ENCODE measurements around the gene PRKCD.

- TF ChIP-seq CTCF (IDR thresholded peaks at IDR 0.05) (no peak), POLR2A (IDR thresholded peaks at IDR 0.05) (no peak)
Measured at GRCh38 chr3:53178246-53178645, 17.2 kb downstream of the PRKCD start.

All from lower leg skin (tissue), 3 donors.